Hematopoietic multipotent progenitor cell treated with erythropoietin and hydrocortisone succinate and interleukin-3 and kit ligand, for 8 days (in vitro differentiated cells): ENCODE results near the gene XRCC4.
"Not testable (repeated sequence)": the region's sequence is repeated elsewhere in the genome, so short reads cannot be mapped to it uniquely, and the experiment has no call there.

Experiments used
- DNase-seq: peaks from one replicate; pipeline ENCODE4 v3.0.0-alpha.2; 2015

Gene XRCC4

DNA sequence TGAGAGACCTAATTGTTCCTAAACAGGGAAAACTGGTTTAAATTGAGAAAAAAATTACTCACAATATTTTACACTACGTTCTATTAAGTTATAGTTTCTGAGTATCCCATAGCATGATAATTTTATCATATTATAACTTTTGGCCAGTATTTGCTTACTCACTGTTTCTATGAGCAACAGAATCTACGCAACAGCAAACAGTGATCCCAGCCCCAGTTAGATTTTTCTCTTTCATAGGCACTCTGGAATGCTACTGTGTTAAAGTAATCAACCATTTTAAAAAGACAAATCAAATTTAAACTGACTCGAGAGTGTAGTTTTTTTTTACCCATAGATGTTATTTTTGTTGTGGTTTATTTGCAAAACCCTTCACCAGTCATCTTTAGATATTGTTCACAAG, 107.2 kb downstream of the XRCC4 start:
- no peak for DNase-seq

DNA sequence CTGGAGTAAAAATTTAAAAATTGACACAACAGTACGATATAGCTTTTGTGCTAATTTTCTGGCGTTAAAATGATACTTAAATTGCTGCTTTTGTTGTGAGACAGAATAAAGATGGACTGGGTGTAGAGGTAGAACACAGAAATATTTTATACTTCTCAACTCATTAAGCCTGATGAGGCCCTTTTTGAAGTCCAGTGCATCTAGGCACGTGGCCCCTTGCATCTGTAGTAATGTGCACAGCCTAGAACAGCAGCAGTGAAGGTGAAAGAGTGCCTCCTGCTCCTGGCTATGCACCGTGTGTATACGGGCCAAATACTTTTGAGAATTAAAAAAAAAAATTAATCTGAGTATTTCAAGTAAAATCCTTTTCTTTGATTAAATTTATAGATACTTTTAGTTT, 115.6 kb downstream of the XRCC4 start:
- DNase-seq: no peak

DNA sequence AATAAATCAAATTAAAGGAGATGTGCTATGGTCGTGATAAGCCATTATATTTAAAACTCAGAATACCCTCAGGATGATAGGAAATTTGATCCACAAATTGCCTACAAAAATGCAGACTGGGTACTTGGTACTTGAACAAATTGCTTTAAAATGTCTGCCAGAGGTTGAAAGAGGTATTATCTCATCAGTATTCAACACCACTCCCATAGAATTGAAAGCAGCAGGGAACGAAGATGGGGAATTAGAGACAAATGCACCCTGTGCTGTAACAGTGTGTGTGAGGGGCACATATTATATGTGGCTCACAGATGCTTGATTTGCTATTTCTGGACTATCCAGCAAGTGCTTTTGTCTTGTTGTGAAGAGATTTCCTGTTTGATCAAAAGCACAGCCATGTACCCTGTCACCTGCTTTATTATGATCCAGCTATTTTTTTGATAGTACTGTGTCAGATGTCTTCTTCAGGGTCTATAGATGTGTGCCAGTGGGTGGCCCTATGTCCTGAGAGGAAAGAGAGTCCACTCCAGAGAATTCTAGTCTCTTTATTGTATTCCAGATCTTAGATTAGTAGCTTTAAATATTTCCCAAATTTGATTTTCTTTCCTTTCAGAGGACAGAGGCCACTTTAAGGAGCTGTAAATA, 120.1 kb downstream of the XRCC4 start:
- DNase-seq: no peak

DNA sequence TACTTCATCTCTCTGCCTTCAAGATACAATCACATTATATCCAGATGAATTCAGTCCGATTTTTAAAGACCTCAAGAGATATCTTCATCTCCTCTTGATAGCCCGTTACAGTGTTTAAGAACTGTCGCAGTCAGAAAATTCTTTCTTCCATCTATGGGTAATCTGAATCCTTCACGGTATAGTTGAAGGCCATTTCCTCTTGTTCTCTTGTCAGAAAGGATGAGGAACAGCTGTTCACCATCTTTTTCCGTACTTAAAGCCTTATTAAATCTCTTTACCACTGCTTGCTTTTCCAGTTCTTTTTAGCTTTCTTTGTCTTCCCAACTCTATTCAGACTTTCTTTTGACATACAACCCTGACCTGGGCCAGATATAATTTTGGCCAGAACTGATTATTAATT, 121.8 kb downstream of the XRCC4 start:
- no peak for DNase-seq

DNA sequence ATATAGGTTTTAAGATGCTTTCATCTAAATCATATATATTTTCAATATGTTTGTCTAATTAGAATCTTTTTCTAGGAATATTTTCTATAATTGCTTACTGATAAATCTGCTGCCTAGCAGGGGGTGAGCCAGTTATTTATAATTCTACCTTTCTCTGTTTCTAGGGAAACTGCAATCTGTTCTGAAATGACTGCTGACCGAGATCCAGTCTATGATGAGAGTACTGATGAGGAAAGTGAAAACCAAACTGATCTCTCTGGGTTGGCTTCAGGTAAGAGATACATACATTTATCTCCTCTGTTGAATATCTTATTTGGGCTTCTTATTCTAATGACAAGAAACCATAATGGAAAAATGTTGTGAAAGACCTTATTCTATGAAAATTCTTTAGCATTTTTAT, 127.3 kb downstream of the XRCC4 start:
- DNase-seq: no peak

DNA sequence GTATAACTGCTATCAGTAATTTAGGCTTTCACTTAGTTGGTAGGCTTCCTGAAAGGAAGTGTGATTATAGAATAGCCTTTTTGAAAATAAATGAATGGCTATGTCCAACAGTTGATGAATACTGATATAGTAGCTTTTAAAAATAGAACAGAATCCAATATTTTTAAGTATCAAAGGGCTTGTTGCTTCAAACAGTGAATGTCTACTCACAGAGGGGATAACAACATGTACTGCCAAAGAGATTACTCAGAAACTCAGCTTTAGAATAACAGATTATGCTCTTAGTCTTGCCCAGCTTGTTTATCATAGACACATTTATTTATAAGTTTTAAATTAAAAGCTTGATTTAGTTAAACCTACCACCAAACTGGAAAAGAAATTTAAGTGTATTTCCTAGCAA, 132.6 kb downstream of the XRCC4 start:
- DNase-seq: no peak

DNA sequence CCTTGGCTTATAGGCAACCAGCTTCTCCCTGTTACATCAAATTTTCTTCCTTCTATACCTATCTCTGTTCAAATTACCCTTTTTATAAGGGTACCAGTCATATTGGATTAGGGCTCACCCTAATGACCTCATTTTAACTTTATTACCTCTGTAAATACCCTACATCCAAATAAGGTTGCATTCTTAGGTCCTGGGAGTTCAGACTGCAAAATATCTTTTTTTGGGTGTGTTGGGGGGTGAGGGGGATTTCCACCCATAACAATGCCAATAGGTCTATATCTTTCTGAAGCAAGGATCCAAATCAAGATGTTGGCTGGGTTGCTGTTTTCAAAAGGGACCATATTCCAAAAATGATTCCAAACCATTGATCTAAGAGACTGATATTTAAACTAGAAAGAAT, 141.7 kb downstream of the XRCC4 start:
- no peak for DNase-seq

DNA sequence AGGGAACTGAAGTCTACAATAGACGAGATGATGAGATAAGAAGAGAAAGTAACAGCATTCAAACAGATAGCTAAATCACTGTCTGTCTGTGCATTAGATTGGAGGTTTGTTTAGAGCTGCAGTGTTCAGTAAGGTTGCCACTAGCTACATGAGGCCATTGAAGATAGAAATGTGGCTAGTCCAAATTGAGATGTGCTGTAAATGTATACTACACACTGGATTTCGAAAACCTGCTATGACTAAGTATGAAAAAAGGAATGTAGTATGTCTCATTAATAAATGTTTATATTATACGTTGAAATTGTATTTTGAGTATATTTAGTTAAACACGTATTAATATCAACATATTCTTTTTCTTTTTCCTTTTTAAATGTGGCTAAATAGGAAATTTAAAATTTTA, 142.1 kb downstream of the XRCC4 start:
- DNase-seq: no peak

DNA sequence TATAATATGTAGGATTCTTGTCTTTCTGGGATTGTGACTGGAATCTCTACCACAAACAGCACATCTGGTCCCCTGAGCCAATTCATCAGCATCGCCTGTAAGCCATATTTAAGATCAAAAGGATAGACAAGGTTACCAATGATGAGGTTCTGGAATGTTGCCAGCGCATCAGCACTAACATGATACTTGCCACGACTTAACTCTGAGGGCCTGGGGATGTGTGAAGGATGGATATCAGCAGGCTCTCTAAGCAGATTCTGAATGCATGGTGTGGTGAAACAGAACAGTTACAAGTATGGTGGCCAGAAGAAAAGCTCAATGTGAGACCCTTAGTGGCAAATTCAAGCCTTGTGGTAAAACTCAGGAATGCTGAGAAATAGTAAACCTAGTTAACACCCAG, 143.0 kb downstream of the XRCC4 start:
- DNase-seq: peak; percentile 7

DNA sequence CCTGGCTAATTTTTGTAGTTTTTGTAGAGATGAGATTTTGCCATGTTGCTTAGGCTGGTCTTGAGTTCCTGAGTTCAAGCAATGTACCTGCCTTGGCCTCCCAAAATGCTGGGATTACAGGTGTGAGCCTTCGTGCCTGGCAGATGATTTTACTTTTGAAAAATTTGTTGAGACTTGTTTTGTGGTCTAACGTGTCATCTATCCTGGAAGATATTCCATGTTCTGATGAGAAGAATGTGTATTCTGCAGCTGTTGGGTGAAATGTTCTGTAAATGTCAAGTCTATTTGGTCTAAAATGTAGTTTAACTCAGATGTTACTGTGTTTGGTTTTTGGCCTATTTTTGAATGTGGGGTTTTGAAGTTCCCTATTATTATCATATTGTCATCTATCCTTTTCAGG, 145.6 kb downstream of the XRCC4 start:
- no peak for DNase-seq

DNA sequence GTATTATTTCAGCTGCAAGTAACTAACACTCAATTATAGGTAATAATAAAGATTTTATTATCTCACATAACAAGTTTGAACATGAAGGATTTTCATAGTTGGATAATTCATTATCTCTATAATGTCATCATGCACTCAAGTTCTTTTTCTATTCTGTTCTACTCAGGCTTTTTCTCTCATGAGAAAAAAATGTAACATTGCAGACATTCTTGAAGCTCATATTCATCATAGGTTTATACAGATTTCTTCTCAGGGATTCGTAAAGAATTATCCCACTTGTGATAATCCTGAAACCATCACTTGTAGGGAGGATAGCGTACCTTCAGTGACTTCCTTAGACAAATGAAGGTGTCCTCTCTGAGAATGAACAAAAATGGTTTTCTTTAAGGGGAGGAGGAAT, 150.3 kb downstream of the XRCC4 start:
- no peak for DNase-seq

DNA sequence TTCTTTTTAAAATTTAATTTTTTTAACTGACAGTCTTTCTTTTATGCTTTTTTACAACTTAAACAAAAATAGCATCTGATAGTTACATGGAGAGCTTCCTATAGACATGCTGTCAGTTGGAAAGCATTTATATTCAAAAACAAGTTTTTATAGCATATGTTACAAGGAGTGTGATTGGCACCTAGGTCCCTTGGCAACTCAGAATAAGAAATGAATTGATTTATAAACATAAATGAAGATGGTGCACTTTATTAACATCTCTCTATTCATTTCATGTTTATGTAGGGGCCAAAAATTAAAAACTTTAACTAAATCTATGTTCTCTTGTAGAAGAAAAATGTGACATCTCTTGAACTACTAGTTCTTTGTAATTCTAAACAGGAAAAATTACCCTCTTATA, 153.2 kb downstream of the XRCC4 start:
- no peak for DNase-seq

DNA sequence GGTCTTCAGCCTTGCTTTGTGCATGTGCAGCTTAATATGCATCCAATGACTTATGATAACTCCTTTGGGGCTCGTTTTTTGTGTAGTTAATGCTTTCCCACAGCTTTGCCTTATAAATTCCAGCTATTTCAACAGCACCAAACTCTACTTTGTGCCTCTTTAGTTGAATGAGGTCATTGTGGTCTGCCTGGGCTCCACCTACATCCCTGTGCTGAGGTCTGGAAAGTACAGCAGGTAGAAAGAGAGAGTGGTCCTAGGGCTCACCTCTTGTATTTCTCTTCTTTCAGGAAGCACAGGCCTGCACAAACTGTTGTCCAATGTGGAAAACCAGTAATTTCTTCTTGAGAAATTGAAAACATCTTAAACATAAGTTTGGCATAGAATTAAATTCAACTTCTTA, 167.2 kb downstream of the XRCC4 start:
- no peak for DNase-seq

DNA sequence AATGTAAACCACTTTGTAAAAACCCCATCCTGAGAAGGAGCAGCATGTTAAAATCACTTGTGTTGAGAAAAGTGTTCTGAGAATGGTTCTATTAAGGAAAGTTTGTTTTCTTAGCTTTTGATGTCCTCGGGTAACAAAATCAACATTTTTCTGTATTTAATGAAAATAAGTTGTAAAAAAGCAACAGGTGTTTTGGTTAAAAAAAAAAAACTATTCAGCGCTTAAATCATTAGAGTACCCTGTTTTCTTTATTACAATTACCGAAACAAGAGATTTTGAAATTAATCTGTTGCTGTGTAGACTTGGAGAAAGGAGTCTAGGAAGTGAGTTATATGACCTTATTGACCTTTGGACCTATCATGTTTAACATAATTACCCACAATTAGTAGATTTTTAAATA, 167.7 kb downstream of the XRCC4 start:
- no peak for DNase-seq

DNA sequence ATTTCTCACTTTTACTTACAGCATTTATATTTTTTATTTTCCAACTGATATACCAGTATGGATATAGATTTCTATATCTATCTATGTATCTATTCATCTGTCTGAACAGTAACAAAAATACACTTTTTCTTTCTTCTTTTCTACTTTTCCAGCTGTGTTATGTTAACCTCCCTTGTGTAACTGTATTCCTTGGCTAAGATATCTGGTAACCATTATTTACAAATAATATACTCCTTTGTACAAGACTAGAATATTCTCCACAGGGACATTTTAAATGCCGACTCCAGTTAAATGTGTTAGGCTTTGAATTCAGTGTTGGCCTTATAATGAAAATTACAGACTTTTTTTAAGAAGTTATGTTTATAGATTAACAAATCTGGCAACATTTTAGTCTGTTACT, 168.7 kb downstream of the XRCC4 start:
- no peak for DNase-seq

DNA sequence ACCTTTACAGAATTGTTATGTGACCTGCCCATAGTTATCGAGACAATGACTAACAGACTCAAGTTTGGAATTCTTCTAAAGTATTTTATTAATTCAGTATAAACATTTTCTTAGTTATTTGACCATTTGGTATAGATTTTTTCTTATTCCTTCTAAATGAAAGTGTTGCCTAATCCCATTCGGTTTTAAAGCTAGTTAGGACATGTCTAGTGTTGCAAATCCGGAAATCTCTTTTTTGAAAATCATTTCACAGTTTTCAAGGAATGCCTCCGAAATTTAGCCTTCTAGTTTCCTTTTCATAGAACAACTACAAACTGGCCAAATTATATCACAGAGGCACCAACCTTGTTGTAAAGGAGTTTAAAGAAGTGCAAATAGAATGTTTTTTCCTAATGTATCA, 171.8 kb downstream of the XRCC4 start:
- no peak for DNase-seq

DNA sequence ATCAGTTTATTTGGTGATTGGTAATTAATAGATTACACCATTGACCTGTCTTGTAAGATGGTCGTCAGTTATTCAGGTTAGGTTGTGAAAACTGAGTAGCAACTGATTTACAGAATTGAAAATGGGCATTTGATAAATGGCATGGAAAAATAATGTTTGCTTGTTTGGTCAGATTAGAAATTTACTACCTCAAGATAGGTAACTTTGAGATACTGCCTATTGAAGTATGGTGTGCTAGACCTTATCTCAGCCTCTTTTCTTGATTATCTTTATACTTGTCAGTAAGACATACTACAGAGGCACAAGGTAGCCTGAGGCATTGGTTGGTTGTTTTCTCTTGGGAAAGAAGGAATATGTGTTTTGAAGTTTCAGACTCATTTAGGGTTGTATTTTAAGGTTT, 174.5 kb downstream of the XRCC4 start:
- no peak for DNase-seq

DNA sequence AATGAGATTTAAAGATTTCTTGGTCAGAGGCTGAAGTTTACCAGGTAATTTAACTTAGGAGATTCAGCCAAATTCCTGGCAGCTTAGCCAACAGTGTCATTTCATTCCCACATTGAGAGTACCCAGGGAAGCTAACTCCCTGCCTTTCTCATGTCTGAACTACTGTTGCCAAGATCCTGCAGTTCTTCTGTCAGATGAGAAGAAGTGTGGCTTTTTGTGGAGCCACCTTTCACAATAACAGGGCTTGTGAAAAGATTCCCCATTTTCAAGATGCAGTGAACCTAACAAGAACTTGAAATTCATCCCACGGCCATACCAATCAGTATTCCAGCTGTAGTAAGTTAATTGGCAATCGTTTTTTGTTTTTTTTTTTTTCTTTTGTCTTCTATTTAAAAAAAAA, 176.4 kb downstream of the XRCC4 start:
- DNase-seq: no peak

DNA sequence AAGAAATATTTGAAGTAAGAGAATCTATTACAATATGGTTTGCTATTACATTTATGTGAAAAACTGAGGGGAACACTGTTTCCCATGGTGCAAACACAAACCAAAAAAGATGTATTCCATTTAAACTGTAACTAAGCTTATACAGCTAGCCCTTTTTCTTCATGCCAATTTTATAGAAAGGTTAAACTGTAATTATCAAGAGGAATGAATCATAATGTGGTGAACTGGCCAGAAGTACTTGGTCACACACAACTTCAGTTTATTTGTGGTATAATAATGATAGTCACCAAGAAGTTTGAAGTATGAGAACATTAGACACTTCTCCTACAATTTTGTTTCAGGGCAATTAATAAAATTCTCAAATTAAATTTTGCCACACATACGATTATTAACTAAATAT, 177.9 kb downstream of the XRCC4 start:
- DNase-seq: no peak

DNA sequence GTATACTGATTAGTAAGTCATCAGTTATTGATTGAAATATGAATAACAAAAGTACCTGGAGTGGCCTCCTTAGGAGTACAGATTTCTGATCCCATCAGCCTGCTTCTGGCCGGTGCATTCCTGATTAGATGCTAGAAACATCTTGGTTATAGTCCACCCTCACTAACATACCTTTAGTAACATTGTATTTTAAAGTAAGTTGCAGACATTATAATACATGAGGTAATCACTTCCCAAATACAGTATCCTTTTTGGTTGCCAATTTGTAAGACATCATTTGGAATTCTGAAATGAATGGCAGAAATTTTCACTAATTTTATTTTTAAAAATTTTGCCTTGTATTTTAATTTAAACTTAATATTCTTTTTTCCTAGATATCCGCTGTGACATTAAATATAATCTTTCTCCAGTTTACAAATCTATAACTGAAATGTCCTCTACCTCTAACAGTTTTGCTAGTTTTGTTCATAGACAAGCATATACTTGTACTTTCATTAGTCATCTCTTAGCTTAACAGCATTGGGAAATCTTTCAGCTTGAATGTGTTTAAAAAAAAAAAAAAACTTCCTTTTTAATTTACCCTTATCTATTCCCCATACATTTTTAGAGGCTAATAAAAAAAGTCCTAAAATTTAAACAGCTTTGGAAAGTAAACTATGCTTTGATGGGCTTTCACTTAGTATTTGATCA, 178.9 kb downstream of the XRCC4 start:
- DNase-seq: no peak

DNA sequence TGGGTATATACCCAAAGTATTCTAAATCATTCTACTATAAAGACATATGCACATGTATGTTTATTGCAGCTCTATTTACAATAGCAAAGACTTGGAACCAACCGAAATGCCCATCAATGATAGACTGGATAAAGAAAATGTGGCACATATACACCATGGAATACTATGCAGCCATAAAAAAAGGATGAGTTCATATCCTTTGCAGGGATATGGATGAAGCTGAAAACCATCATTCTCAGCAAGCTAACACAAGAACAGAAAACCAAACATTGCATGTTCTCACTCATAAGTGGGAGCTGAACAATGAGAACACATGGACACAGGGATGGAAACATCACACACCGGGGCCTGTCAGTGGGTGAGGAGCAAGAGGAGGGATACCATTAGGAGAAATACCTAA, 180.3 kb downstream of the XRCC4 start:
- not testable (repeated sequence) for DNase-seq

DNA sequence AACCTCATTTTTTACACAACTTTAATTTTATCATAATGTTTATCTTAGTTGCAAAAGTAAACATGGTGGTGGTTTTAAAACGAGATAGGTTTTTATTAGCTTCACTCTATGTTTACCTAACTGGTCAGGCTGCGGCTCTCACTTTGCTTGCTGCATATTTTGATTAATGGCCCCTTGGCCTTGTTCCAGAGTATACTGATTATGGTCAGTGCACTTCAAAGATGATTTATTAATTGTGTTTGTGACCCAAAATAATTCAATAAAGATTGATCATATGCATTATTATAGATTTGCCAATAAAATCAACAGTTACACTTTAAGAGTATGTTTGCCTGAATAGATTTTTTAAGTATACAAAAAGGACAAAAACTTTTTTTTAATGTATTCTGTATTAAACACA, 188.0 kb downstream of the XRCC4 start:
- no peak for DNase-seq

DNA sequence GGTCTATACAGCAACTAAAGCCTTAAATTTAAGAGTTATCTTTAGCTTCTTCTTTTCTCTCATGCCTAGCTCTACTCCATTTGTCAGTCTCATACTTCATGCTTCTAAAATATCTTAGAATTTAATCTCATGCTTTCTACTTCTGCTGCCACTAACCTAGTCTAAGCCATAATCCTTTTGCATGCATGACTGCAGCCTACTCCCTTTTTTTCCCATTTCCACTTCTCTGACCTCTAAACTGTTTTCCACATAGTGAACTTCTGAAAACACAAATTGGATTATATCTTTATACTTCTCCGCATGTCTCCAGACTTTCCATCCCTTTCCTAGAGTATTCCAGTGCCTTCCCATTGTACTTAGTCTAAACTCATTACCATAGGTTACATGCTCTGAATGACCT, 193.0 kb downstream of the XRCC4 start:
- DNase-seq: no peak

DNA sequence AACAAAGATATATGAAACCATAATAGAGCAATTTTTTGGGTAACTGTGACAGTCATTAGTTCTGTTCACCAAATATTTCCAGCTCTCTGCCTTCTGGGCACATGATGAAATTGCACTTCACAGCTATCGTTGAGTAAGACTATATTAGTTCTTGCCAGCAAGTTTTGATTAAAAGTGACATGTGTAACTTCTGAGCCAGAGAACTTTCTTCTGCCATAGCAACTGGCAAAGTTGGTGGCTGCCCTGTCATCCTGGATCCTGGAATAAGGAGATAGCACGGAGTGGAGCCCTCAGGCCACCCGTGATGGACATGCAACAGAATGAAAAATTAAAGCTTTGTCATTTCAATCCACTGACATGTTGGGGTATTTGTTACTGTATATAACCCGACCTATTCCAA, 199.8 kb downstream of the XRCC4 start:
- DNase-seq: no peak

DNA sequence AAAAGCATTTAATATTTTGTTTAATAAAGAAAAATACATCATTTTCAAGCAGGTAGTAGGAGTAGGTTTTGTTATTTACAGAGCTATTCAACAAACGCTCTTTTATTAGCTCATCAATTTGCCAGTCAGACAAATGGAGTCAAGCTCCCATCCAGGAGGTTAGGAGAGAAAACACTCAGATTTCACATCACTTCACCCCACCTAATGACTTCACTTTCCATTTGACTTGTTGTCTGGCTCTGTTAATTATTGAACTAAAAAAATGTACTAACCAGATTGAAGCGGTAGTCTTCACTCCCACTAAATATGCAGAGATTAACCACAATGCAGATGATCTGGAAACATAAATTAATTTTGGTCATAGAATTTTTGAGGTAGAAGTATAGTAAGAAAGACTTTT, 200.6 kb downstream of the XRCC4 start:
- DNase-seq: no peak
